GM19463 (cell line): ENCODE results near the gene FRZB.

Source experiments
- ATAC-seq: cut with Tn5 transposase; IDR thresholded peaks from one replicate; pipeline ENCODE4 v1.9.1; 2021; ENCODE audit warnings: mild to moderate bottlenecking, moderate library complexity; ENCODE audit not compliant: unreplicated experiment

Gene FRZB

GRCh38 chr2:182804128-182804527 lies 62.3 kb downstream of the FRZB start:
- no peak for ATAC-seq

- ATAC-seq = no peak
Observed at GRCh38 chr2:182798736-182799135, 67.7 kb downstream of the FRZB start.

- ATAC-seq = no peak
Observed at GRCh38 chr2:182792441-182792840, 74.0 kb downstream of the FRZB start.

GRCh38 chr2:182784777-182785176 lies 81.7 kb downstream of the FRZB start:
- no peak for ATAC-seq

- no peak for ATAC-seq
Observed at GRCh38 chr2:182784058-182784706, 82.3 kb downstream of the FRZB start.
